Suprapubic skin (tissue), 4 donors: ENCODE results near the gene MARK4. TPM values are rescaled to one million over a fixed set of nuclear protein-coding genes. Genes with fewer than 3 reads are reported as not detected.

Experiments
- DNase-seq, 2 donors: peaks; one replicate each; pipeline ENCODE4 v3.0.0-alpha.2; 2019; ENCODE audit warnings: low spot score in 2 of 2
- H3K27ac ChIP-seq: fragments of 200-600 bp; sonication (generic); one replicate; pipeline ENCODE4 v1.5.1; 2019
- H3K27me3 ChIP-seq: fragments of 200-600 bp; sonication (generic); one replicate; pipeline ENCODE4 v1.5.1; 2019
- H3K36me3 ChIP-seq: fragments of 200-600 bp; sonication (generic); one replicate; pipeline ENCODE4 v1.5.1; 2019
- H3K4me1 ChIP-seq: fragments of 200-600 bp; sonication (generic); one replicate; pipeline ENCODE4 v1.5.1; 2019
- H3K4me3 ChIP-seq: fragments of 200-600 bp; sonication (generic); one replicate; pipeline ENCODE4 v1.5.1; 2019; ENCODE audit warnings: mild to moderate bottlenecking
- H3K9me3 ChIP-seq: fragments of 200-600 bp; sonication (generic); one replicate; pipeline ENCODE4 v1.5.1; 2019
- EP300 ChIP-seq: sonication (generic); formaldehyde crosslinking; IDR thresholded peaks from one replicate; pipeline ENCODE4 v1.6.1; 2017; ENCODE audit warnings: antibody characterized with exemption
- POLR2A ChIP-seq, 2 donors: fragments of 450-650 bp; IDR thresholded peaks; one replicate each; pipeline ENCODE4 v1.6.1; 2017; ENCODE audit warnings: antibody characterized with exemption in 2 of 2, mild to moderate bottlenecking in 2 of 2, moderate library complexity in 2 of 2
- POLR2AphosphoS5 ChIP-seq, 3 donors: sonication (generic); formaldehyde crosslinking; IDR thresholded peaks; one replicate each; pipeline ENCODE4 v1.6.1; 2017; ENCODE audit warnings: antibody characterized with exemption in 3 of 3
- WGBS: methylation state at CpG from one replicate; pipeline ENCODE4 v1.1.5; 2018; 5-methylcytosine and 5-hydroxymethylcytosine counted together
- total RNA-seq, 4 donors: library from RNA; depleted of rRNA; stranded (reverse); fragments of >200 nt; gene quantifications; one replicate each; pipeline ENCODE4 v1.1.0, GENCODE V29; 2016
- TF ChIP-seq, protein P1 (sequence below), 2 donors: fragments of 200-600 bp in 1 of 2; fragments of 450-650 bp in 1 of 2; sonication (generic) in 1 of 2; IDR thresholded peaks; one replicate each; pipeline ENCODE4 v1.5.1; 2016 to 2019; ENCODE audit warnings: antibody characterized with exemption in 2 of 2, mild to moderate bottlenecking in 1 of 2, moderate library complexity in 1 of 2

Gene MARK4
- total RNA-seq, 4 donors from 2014 or later, result 37.4 to 56.2 (median 49.0) TPM

- DNase-seq, result no peak
- peaks cover 28% of the 10 kb centered on the region for H3K27me3 ChIP-seq
- no peaks in the 10 kb centered on the region for H3K9me3 ChIP-seq
- H3K4me3 ChIP-seq, result no peak overlapping the region
- TF ChIP-seq POLR2AphosphoS5 (IDR thresholded peaks at IDR 0.05) (no peak), EP300 (no peak), POLR2A (IDR thresholded peaks at IDR 0.05) (no peak)
- TF ChIP-seq, protein P1, sequence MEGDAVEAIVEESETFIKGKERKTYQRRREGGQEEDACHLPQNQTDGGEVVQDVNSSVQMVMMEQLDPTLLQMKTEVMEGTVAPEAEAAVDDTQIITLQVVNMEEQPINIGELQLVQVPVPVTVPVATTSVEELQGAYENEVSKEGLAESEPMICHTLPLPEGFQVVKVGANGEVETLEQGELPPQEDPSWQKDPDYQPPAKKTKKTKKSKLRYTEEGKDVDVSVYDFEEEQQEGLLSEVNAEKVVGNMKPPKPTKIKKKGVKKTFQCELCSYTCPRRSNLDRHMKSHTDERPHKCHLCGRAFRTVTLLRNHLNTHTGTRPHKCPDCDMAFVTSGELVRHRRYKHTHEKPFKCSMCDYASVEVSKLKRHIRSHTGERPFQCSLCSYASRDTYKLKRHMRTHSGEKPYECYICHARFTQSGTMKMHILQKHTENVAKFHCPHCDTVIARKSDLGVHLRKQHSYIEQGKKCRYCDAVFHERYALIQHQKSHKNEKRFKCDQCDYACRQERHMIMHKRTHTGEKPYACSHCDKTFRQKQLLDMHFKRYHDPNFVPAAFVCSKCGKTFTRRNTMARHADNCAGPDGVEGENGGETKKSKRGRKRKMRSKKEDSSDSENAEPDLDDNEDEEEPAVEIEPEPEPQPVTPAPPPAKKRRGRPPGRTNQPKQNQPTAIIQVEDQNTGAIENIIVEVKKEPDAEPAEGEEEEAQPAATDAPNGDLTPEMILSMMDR (IDR thresholded peaks at IDR 0.05), result no peak
- H3K27ac ChIP-seq, result peak overlapping the region; percentile 34
- WGBS, result 43% methylated on average over 3 of the region's 3 CpGs
- H3K4me1 ChIP-seq, result peaks cover 23% of the 10 kb centered on the region
- no peaks in the 10 kb centered on the region for H3K36me3 ChIP-seq
These were observed 19.2 kb upstream of the MARK4 start for GRCh38 chr19:45231891-45232290.

DNA sequence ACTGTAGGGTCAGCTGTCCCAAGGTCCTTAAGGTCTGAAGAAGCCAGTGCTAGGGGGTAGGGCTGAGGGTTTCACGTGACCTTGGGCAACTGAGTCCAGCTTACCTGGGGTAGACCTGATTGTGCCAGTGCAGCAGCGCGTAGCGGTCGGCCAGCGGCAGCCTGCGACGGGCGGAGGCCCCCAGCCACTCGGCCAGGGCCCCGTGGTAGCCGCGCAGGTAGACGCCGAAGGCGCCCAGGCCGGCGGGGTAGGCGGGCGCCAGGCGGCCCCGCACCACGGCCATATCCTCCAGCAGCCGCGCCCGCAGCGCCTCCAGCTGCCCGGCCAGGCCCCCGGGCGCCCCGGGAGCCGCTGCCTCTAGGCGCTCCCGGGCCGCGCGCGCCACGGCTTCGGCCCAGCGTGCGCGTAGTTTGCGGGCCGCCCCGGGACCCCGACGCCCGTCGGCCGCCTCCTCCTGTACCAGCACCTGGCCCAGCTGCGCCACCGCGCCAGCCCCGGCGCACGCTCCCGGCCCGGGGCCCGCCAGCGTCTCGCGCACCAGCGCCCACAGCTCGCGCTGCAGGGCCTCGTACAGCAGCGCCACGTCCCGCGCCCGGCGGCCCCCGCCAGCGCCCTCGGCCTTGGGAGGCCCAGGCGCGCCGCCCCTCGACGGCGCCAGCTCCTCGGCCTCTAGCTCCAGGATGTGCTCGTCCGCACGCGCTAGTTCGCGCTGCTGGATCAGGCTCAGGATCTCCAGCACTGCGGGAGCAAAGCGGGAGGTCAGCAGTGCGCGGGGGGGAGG lies 16.8 kb upstream of the MARK4 start:
- 47% methylated on average over 20 of the region's 93 CpGs for WGBS
- no peak overlapping the region for H3K4me3 ChIP-seq
- TF ChIP-seq, protein P1 (IDR thresholded peaks at IDR 0.05), result no peak
- TF ChIP-seq POLR2AphosphoS5 (IDR thresholded peaks at IDR 0.05) (no peak), POLR2A (IDR thresholded peaks at IDR 0.05) (no peak), EP300 (no peak)
- peaks cover 23% of the 10 kb centered on the region for H3K4me1 ChIP-seq
- H3K36me3 ChIP-seq, result no peaks in the 10 kb centered on the region
- H3K9me3 ChIP-seq, result no peaks in the 10 kb centered on the region
- H3K27me3 ChIP-seq, result peaks cover 32% of the 10 kb centered on the region
- DNase-seq, result no peak
- H3K27ac ChIP-seq, result no peak overlapping the region

DNA sequence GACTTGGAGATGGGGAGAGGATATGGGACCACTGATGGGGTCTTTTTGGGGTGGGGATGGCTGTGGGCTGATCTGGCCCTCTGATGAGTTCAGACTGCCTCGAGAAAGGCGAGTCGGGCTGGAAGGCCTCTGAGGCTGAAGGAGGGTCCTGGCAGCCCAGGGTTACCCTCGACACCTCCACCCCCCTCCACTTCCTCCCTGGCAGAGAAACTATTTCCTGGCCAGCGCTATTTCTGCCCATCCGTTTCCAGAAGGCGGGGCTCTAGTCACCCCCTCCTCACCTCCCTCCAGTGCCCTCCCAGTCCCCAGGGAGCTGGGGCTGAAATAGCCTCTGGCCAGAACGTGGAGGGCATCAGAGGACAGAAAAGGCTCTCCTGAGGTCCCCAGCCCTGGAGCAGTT lies 15.6 kb upstream of the MARK4 start:
- peaks cover 23% of the 10 kb centered on the region for H3K4me1 ChIP-seq

GRCh38 chr19:45238556-45238955 lies 12.5 kb upstream of the MARK4 start:
- Histone ChIP-seq H3K36me3 (no peaks in the 10 kb centered on the region), H3K9me3 (no peaks in the 10 kb centered on the region), H3K4me3 (no peak overlapping the region), H3K27me3 (peaks cover 28% of the 10 kb centered on the region), H3K4me1 (peaks cover 10% of the 10 kb centered on the region), H3K27ac (no peak overlapping the region)
- DNase-seq, result no peak
- WGBS, result 75% methylated on average over 16 of the region's 25 CpGs
- TF ChIP-seq, protein P1 (IDR thresholded peaks at IDR 0.05), result no peak
- TF ChIP-seq POLR2AphosphoS5 (IDR thresholded peaks at IDR 0.05), result no peak
- no peak for TF ChIP-seq POLR2A (IDR thresholded peaks at IDR 0.05)
- TF ChIP-seq EP300, result no peak

More for the DNA sequence above, 15.6 kb upstream of the MARK4 start:
- Histone ChIP-seq H3K27ac (no peak overlapping the region), H3K4me3 (no peak overlapping the region), H3K27me3 (peaks cover 32% of the 10 kb centered on the region), H3K9me3 (no peaks in the 10 kb centered on the region), H3K36me3 (no peaks in the 10 kb centered on the region)
- TF ChIP-seq, protein P1 (IDR thresholded peaks at IDR 0.05), result no peak
- TF ChIP-seq POLR2AphosphoS5 (IDR thresholded peaks at IDR 0.05) (no peak), EP300 (no peak), POLR2A (IDR thresholded peaks at IDR 0.05) (no peak)
- DNase-seq, result no peak
- 37% methylated on average over 5 of the region's 8 CpGs for WGBS

DNA sequence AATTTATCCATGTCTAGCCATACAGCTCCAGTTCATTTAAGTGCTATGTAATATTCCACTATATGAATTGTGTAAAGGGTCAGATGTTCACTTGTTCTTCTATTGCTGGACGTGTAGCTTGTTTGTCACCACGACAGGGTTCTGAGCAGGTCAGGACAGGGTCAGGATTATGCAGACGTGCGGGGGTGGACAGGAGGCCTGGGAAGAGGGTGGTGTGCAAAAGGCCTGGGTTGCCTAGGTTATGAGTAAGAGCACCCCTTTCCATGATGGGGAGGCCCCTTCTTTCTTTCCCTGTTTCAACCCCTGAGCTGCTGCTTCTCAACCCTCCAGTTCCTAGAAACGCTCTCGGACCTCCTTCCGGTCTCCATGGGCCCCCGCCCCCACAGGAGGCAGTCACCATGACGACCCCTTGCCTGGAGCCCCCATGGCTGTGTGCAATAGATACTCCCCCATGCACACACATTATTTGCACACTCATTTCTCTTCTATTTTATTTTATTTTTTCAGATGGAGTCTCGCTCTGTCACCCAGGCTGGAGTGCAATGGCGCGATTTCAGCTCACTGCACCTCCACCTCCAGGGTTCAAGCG lies 7.8 kb upstream of the MARK4 start:
- Histone ChIP-seq H3K4me1 (peaks cover 4% of the 10 kb centered on the region), H3K27ac (no peak overlapping the region), H3K9me3 (no peaks in the 10 kb centered on the region), H3K27me3 (peaks cover 4% of the 10 kb centered on the region), H3K36me3 (no peaks in the 10 kb centered on the region), H3K4me3 (no peak overlapping the region)
- DNase-seq, result no peak
- WGBS, result 84% methylated on average over 13 of the region's 13 CpGs
- TF ChIP-seq, protein P1 (IDR thresholded peaks at IDR 0.05), result no peak
